ENCODE data around the gene DDAH2. TPM values are rescaled to one million over a fixed set of nuclear protein-coding genes. Genes with fewer than 3 reads are reported as not detected.

The DDAH2 gene
- polyA plus RNA-seq, 4 donors, result 64.4 to 89.7 (median 76.1) TPM

GRCh38 chr6:31727034-31727716 lies 1.9 kb downstream of the DDAH2 start:
- no peak for FAIRE-seq
- WGBS, 3 donors, result 70 to 80% (median 73%) methylated on average over 7 of the region's 7 CpGs
- DNase-seq, result peak in 1 of 2 donors; percentile 17

GRCh38 chr6:31725502-31726350 lies 3.4 kb downstream of the DDAH2 start:
- no peak overlapping the region for H3K4me3 ChIP-seq (ENCODE audit: low read depth in 1 of 3, low read length in 3 of 3)
- no peaks in the 10 kb centered on the region for H3K9me3 ChIP-seq (ENCODE audit: control insufficient read depth in 2 of 2, insufficient read depth in 1 of 2, low read depth in 1 of 2, low read length in 1 of 2)
- WGBS, 3 donors, result 85 to 86% (median 85%) methylated on average over 12 of the region's 12 CpGs
- H3K27me3 ChIP-seq (ENCODE audit: control insufficient read depth in 3 of 3, insufficient read depth in 3 of 3, low read length in 3 of 3), result no peaks in the 10 kb centered on the region
- no peak for FAIRE-seq
- H3K36me3 ChIP-seq (ENCODE audit: control insufficient read depth in 3 of 3, insufficient read depth in 2 of 3, low read depth in 1 of 3, low read length in 3 of 3), result peaks cover 0 to 50% (median 0%) of the 10 kb centered on the region in 3 donors
- peaks cover 3 to 24% (median 5%) of the 10 kb centered on the region in 3 donors for H3K4me1 ChIP-seq (ENCODE audit: control insufficient read depth in 3 of 3, insufficient read depth in 2 of 3, low read depth in 1 of 3, low read length in 2 of 3)
- H3K27ac ChIP-seq (ENCODE audit: low read depth in 1 of 3, low read length in 2 of 3), result no peak overlapping the region
- DNase-seq, result no peak

More at GRCh38 chr6:31727034-31727716, 1.9 kb downstream of the DDAH2 start:
- Histone ChIP-seq H3K27ac (ENCODE audit: low read depth in 1 of 3, low read length in 2 of 3) (peak overlapping the region in 2 of 3 donors; percentile 64 to 72), H3K36me3 (ENCODE audit: control insufficient read depth in 3 of 3, insufficient read depth in 2 of 3, low read depth in 1 of 3, low read length in 3 of 3) (peaks cover 6 to 62% (median 7%) of the 10 kb centered on the region in 3 donors), H3K9me3 (ENCODE audit: control insufficient read depth in 2 of 2, insufficient read depth in 1 of 2, low read depth in 1 of 2, low read length in 1 of 2) (no peaks in the 10 kb centered on the region), H3K27me3 (ENCODE audit: control insufficient read depth in 3 of 3, insufficient read depth in 3 of 3, low read length in 3 of 3) (no peaks in the 10 kb centered on the region), H3K4me1 (ENCODE audit: control insufficient read depth in 3 of 3, insufficient read depth in 2 of 3, low read depth in 1 of 3, low read length in 2 of 3) (peaks cover 3 to 34% (median 5%) of the 10 kb centered on the region in 3 donors), H3K4me3 (ENCODE audit: low read depth in 1 of 3, low read length in 3 of 3) (no peak overlapping the region)

DNA sequence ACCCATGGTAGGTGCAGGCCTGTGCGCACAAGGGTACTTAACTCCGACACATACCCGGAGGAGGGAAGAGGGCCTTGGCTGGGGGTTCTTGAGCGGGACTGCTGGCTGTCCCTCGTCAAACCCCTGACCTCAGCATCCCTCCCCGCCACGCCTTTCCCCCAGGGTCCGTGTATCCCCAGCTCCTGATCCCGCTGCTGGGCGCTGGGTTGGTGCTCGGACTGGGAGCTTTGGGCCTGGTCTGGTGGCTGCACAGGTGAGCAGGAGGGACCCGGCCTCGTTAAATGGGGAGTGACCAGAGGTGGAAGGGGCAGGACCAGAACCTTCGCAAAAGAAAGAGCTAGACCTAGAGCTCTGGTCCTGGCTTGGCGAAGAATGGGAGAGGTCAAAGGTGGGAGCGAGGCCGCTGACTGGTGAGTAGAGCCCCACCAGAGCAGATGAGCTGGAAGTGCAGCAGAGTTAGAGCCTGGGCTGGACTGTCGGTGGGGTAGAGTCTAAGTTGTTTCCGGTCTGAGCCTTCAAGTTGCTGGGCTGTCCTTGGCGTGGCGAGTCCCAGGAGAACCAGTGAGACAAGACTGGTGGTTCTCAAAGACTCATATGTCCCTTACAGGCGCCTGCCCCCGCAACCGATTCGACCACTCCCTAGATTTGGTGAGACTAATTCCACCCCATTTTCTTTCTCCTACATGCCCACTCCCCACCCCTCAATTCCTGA lies 5.0 kb downstream of the DDAH2 start:
- WGBS, 3 donors, result 88 to 94% (median 93%) methylated on average over 24 to 25 of the region's 25 CpGs

GRCh38 chr6:31723245-31723979 lies 5.7 kb downstream of the DDAH2 start, which contains the start of gene MPIG6B:
MPIG6B (plus strand) TSS chr6:31723373; CDS start chr6:31723384, 11 bp downstream.
- H3K27ac ChIP-seq (ENCODE audit: low read depth in 1 of 3, low read length in 2 of 3), result no peak within 1 kb of the TSS
- no peak for FAIRE-seq
- H3K9me3 ChIP-seq (ENCODE audit: control insufficient read depth in 2 of 2, insufficient read depth in 1 of 2, low read depth in 1 of 2, low read length in 1 of 2), result no peaks in the 10 kb centered on the region
- DNase-seq, result no peak
- H3K4me3 ChIP-seq (ENCODE audit: low read depth in 1 of 3, low read length in 3 of 3), result no peak within 1 kb of the TSS
- H3K4me1 ChIP-seq (ENCODE audit: control insufficient read depth in 3 of 3, insufficient read depth in 2 of 3, low read depth in 1 of 3, low read length in 2 of 3), result peaks cover 1 to 18% (median 3%) of the 10 kb centered on the region in 3 donors
- WGBS, 3 donors, result 77 to 91% (median 83%) methylated on average over 45 to 46 of the region's 46 CpGs
- H3K36me3 ChIP-seq (ENCODE audit: control insufficient read depth in 3 of 3, insufficient read depth in 2 of 3, low read depth in 1 of 3, low read length in 3 of 3), result peaks cover 0 to 39% (median 0%) of the 10 kb centered on the region in 3 donors
- H3K27me3 ChIP-seq (ENCODE audit: control insufficient read depth in 3 of 3, insufficient read depth in 3 of 3, low read length in 3 of 3), result no peaks in the 10 kb centered on the region

More for the DNA sequence above, 5.0 kb downstream of the DDAH2 start:
- DNase-seq (no peak), FAIRE-seq (no peak)
- peaks cover 3 to 19% (median 5%) of the 10 kb centered on the region in 3 donors for H3K4me1 ChIP-seq (ENCODE audit: control insufficient read depth in 3 of 3, insufficient read depth in 2 of 3, low read depth in 1 of 3, low read length in 2 of 3)
- no peak overlapping the region for H3K27ac ChIP-seq (ENCODE audit: low read depth in 1 of 3, low read length in 2 of 3)
- no peaks in the 10 kb centered on the region for H3K9me3 ChIP-seq (ENCODE audit: control insufficient read depth in 2 of 2, insufficient read depth in 1 of 2, low read depth in 1 of 2, low read length in 1 of 2)
- H3K4me3 ChIP-seq (ENCODE audit: low read depth in 1 of 3, low read length in 3 of 3), result no peak overlapping the region
- H3K36me3 ChIP-seq (ENCODE audit: control insufficient read depth in 3 of 3, insufficient read depth in 2 of 3, low read depth in 1 of 3, low read length in 3 of 3), result peaks cover 0 to 44% (median 0%) of the 10 kb centered on the region in 3 donors
- H3K27me3 ChIP-seq (ENCODE audit: control insufficient read depth in 3 of 3, insufficient read depth in 3 of 3, low read length in 3 of 3), result no peaks in the 10 kb centered on the region

- 44 to 73% (median 46%) methylated on average over 3 of the region's 3 CpGs for WGBS, 3 donors
- no peak for FAIRE-seq
Observed at GRCh38 chr6:31722173-31722572, 6.9 kb downstream of the DDAH2 start.

DNA sequence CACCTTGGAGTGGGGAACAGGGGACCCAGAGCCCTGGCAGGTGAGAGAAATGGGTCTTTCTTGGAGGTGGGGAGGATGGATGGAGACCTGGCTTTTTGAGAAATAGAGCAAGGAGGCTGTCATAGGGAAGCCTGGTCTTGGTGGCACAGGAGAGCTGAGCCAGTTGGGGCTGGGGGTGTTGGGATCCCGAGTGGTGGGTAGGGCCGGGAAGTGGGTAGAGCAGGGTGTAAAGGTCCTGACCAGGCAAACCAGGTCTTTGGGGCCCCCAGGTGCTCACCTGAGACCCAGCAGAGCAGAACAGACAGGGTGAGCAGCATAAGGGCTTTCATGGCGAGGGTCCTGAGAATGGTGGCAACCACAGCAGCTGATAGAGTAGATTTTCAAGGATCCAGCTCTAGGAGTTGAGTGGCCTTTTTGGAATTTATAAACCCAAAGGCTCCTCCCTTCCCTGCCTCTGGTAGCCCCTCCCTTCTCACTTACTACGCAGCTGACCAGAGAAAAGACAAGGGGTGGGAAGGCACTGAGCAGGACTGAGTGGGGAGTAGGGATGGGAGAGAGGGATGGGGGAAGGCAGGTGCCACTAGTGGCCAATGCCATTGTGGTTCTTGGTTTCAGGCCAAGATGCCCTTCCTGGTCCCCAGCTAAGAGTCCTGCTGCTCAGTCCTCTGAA lies 7.6 kb downstream of the DDAH2 start, which contains the start of gene LY6G6C:
TSS of gene LY6G6C (minus strand) at position 396 of the 670 bp plus-strand sequence. CDS start at position 329, 67 bp downstream.
- no peaks in the 10 kb centered on the region for H3K9me3 ChIP-seq (ENCODE audit: control insufficient read depth in 2 of 2, insufficient read depth in 1 of 2, low read depth in 1 of 2, low read length in 1 of 2)
- FAIRE-seq (no peak), DNase-seq (no peak)
- peaks cover 0 to 13% (median 0%) of the 10 kb centered on the region in 3 donors for H3K4me1 ChIP-seq (ENCODE audit: control insufficient read depth in 3 of 3, insufficient read depth in 2 of 3, low read depth in 1 of 3, low read length in 2 of 3)
- no peak within 1 kb of the TSS for H3K4me3 ChIP-seq (ENCODE audit: low read depth in 1 of 3, low read length in 3 of 3)
- H3K27ac ChIP-seq (ENCODE audit: low read depth in 1 of 3, low read length in 2 of 3), result no peak within 1 kb of the TSS
- H3K36me3 ChIP-seq (ENCODE audit: control insufficient read depth in 3 of 3, insufficient read depth in 2 of 3, low read depth in 1 of 3, low read length in 3 of 3), result peaks cover 0 to 22% (median 0%) of the 10 kb centered on the region in 3 donors
- 78 to 98% (median 81%) methylated on average over 4 of the region's 4 CpGs for WGBS, 3 donors
- no peaks in the 10 kb centered on the region for H3K27me3 ChIP-seq (ENCODE audit: control insufficient read depth in 3 of 3, insufficient read depth in 3 of 3, low read length in 3 of 3)

More at GRCh38 chr6:31722173-31722572, 6.9 kb downstream of the DDAH2 start:
- H3K36me3 ChIP-seq (ENCODE audit: control insufficient read depth in 3 of 3, insufficient read depth in 2 of 3, low read depth in 1 of 3, low read length in 3 of 3), result peaks cover 0 to 27% (median 0%) of the 10 kb centered on the region in 3 donors
- peaks cover 0 to 18% (median 0%) of the 10 kb centered on the region in 3 donors for H3K4me1 ChIP-seq (ENCODE audit: control insufficient read depth in 3 of 3, insufficient read depth in 2 of 3, low read depth in 1 of 3, low read length in 2 of 3)
- H3K27me3 ChIP-seq (ENCODE audit: control insufficient read depth in 3 of 3, insufficient read depth in 3 of 3, low read length in 3 of 3), result no peaks in the 10 kb centered on the region
- H3K4me3 ChIP-seq (ENCODE audit: low read depth in 1 of 3, low read length in 3 of 3), result no peak overlapping the region
- DNase-seq, result no peak
- H3K27ac ChIP-seq (ENCODE audit: low read depth in 1 of 3, low read length in 2 of 3), result no peak overlapping the region
- H3K9me3 ChIP-seq (ENCODE audit: control insufficient read depth in 2 of 2, insufficient read depth in 1 of 2, low read depth in 1 of 2, low read length in 1 of 2), result no peaks in the 10 kb centered on the region

DNA sequence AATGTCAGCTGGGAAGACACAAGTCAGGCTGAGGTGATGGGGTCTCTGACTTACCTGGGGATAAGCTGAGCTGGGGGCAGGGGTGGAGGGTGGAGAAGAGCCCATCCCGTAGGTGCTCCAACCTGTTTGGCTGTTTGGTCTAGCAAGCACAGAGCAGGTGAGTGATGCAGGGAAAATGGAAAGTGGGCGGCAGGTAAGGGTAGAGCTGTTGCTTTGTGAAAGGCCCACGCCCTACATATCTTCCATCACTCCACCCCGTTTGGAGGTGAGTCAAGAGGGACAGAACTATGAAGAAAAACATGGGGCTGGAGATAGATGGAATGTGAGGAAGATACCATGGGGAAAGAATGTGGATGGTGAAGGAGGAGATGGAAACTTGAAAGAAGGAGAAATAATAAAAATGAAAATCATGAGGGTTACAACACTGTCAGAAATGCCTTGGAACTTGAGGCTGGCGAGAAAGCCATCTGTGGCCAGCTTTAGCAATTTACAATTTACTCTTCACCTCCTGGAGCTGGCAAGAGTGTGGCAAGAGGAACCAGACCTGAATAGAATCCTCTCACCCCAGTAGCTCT lies 8.8 kb downstream of the DDAH2 start:
- 63 to 78% (median 72%) methylated on average over 5 of the region's 5 CpGs for WGBS, 3 donors
- FAIRE-seq (no peak), DNase-seq (no peak)
- Histone ChIP-seq H3K9me3 (ENCODE audit: control insufficient read depth in 2 of 2, insufficient read depth in 1 of 2, low read depth in 1 of 2, low read length in 1 of 2) (no peaks in the 10 kb centered on the region), H3K27me3 (ENCODE audit: control insufficient read depth in 3 of 3, insufficient read depth in 3 of 3, low read length in 3 of 3) (no peaks in the 10 kb centered on the region), H3K36me3 (ENCODE audit: control insufficient read depth in 3 of 3, insufficient read depth in 2 of 3, low read depth in 1 of 3, low read length in 3 of 3) (peaks cover 0 to 14% (median 0%) of the 10 kb centered on the region in 3 donors), H3K27ac (ENCODE audit: low read depth in 1 of 3, low read length in 2 of 3) (no peak overlapping the region), H3K4me3 (ENCODE audit: low read depth in 1 of 3, low read length in 3 of 3) (no peak overlapping the region), H3K4me1 (ENCODE audit: control insufficient read depth in 3 of 3, insufficient read depth in 2 of 3, low read depth in 1 of 3, low read length in 2 of 3) (peaks cover 0 to 13% (median 0%) of the 10 kb centered on the region in 3 donors)

All from small intestine (tissue), 7 donors.